Renal cortex interstitium (tissue), 11 donors: ENCODE results near the gene CSNK1G2. TPM values are rescaled to one million over a fixed set of nuclear protein-coding genes. Genes with fewer than 3 reads are reported as not detected.

Experiments used
- DNase-seq, 11 donors: peaks; one replicate each; pipeline ENCODE4 v3.0.0-alpha.2; 2013; ENCODE audit warnings: low read depth in 9 of 11, low spot score in 4 of 11; ENCODE audit errors: extremely low read depth in 1 of 11
- polyA plus RNA-seq, 3 donors: library from polyadenylated mRNA; unstranded; fragments of 120-200 nt; gene quantifications; one replicate each; pipeline ENCODE4 v1.2.1, GENCODE V29; 2013; ENCODE audit not compliant: insufficient read length in 3 of 3

The CSNK1G2 gene
- polyA plus RNA-seq, 3 donors = 50.5 to 70.4 (median 67.9) TPM

DNA sequence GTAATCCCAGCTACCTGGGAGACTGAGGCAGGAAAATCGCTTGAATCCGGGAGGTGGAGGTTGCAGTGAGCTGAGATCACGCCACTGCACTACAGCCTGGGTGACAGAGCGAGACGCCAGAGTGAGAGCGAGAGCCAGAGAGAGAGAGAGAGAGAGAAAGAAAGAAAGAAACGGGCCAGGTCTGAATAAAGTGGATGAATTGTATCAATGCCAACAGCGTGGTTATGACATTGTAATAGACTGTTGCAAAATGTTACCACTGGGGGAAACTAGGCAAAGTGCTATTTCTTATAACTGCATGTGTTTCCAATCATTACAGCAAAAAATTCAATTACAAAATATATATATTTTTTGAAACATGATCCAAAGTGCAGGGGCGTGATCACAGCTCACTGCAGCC, 86.4 kb downstream of the CSNK1G2 start:
- DNase-seq = no peak

Other genes starting within 250 kb of the CSNK1G2 start
- gene ONECUT3, start 187.7 kb upstream of the CSNK1G2 start, polyA plus RNA-seq = under 1 TPM in 2 of 3 donors, not detected in 1; 0.04 to 0.08 TPM
- under 1 TPM; 0.56 to 1.00 (median 0.65) TPM for gene ATP8B3, start 128.9 kb upstream of the CSNK1G2 start, polyA plus RNA-seq
- gene REXO1, start 92.7 kb upstream of the CSNK1G2 start, polyA plus RNA-seq = 10 to 100 TPM; 23.3 to 32.7 (median 32.6) TPM
- 10 to 100 TPM in 1 of 3 donors, 1 to 10 TPM in 2; 5.4 to 10.1 (median 9.5) TPM for gene KLF16, start 77.6 kb upstream of the CSNK1G2 start, polyA plus RNA-seq
- gene ABHD17A, start 55.7 kb upstream of the CSNK1G2 start, polyA plus RNA-seq = 10 to 100 TPM; 32.3 to 66.3 (median 55.4) TPM
- gene ADAT3, start 35.8 kb upstream of the CSNK1G2 start, polyA plus RNA-seq = 1 to 10 TPM; 1.1 to 5.4 (median 3.5) TPM
- gene SCAMP4, start 35.8 kb upstream of the CSNK1G2 start, polyA plus RNA-seq = 10 to 100 TPM; 54.6 to 95.7 (median 79.5) TPM
- gene BTBD2, start 74.5 kb downstream of the CSNK1G2 start, polyA plus RNA-seq = 100 to 1,000 TPM in 2 of 3 donors, 10 to 100 TPM in 1; 87.0 to 117 (median 105) TPM
- 10 to 100 TPM; 54.7 to 79.1 (median 77.8) TPM for gene MKNK2, start 110.1 kb downstream of the CSNK1G2 start, polyA plus RNA-seq
- gene MOB3A, start 155.2 kb downstream of the CSNK1G2 start, polyA plus RNA-seq = 10 to 100 TPM; 21.7 to 27.8 (median 26.8) TPM
- gene IZUMO4, start 155.7 kb downstream of the CSNK1G2 start, polyA plus RNA-seq = 1 to 10 TPM; 6.3 to 9.3 (median 8.6) TPM
- 100 to 1,000 TPM; 106 to 126 (median 120) TPM for gene AP3D1, start 210.4 kb downstream of the CSNK1G2 start, polyA plus RNA-seq
- gene DOT1L, start 222.8 kb downstream of the CSNK1G2 start, polyA plus RNA-seq = 10 to 100 TPM; 27.1 to 38.5 (median 31.5) TPM